ENCODE measurements around the gene SND1. TPM values are rescaled to one million over a fixed set of nuclear protein-coding genes. Genes with fewer than 3 reads are reported as not detected.

The SND1 gene
- total RNA-seq, 2 donors from 2014 or later = 246 to 256 TPM

- no peak for ATAC-seq (replicated peaks)
- H3K4me3 Mint-ChIP-seq = no peak overlapping the region
Measured at GRCh38 chr7:127932496-127932895, 280.5 kb downstream of the SND1 start.

DNA sequence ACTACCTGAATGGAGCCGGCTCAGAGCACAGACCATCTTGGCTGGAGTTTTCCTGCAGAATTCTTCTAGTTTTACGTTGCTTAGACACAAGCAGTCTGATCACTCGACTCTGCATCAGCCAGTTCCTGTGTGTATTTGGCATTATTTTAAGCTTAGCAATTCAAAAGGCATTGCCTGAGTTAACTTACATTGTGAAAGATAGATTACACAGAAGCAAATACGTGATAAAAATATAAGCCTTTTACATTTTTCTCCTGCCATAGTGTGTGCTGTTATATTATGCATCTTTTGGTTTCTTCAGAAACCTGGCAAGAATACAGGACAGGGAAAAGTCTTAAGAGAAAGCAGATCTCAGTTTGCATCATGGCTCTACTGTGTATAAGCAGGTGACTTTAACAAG is 281.2 kb downstream of the SND1 start:
- peaks cover 18% of the 10 kb centered on the region for H3K4me1 Mint-ChIP-seq
- peaks cover 88% of the 10 kb centered on the region for H3K36me3 Mint-ChIP-seq (ENCODE audit: low read depth)
- H3K27ac Mint-ChIP-seq = no peak overlapping the region
- no peak for ATAC-seq (replicated peaks)
- H3K4me3 Mint-ChIP-seq = no peak overlapping the region
- no peaks in the 10 kb centered on the region for H3K27me3 Mint-ChIP-seq
- H3K9me3 Mint-ChIP-seq = no peaks in the 10 kb centered on the region

More at GRCh38 chr7:127932496-127932895, 280.5 kb downstream of the SND1 start:
- Mint-ChIP-seq H3K36me3 (ENCODE audit: low read depth) (peaks cover 92% of the 10 kb centered on the region), H3K27me3 (no peaks in the 10 kb centered on the region), H3K27ac (no peak overlapping the region), H3K4me1 (peaks cover 18% of the 10 kb centered on the region), H3K9me3 (no peaks in the 10 kb centered on the region)

GRCh38 chr7:127934711-127935110 is 282.7 kb downstream of the SND1 start:
- no peaks in the 10 kb centered on the region for H3K27me3 Mint-ChIP-seq
- H3K36me3 Mint-ChIP-seq (ENCODE audit: low read depth) = peaks cover 88% of the 10 kb centered on the region
- ATAC-seq (replicated peaks) = no peak
- H3K9me3 Mint-ChIP-seq = no peaks in the 10 kb centered on the region
- H3K4me1 Mint-ChIP-seq = peaks cover 13% of the 10 kb centered on the region
- H3K4me3 Mint-ChIP-seq = no peak overlapping the region
- H3K27ac Mint-ChIP-seq = peak overlapping the region; percentile 23

DNA sequence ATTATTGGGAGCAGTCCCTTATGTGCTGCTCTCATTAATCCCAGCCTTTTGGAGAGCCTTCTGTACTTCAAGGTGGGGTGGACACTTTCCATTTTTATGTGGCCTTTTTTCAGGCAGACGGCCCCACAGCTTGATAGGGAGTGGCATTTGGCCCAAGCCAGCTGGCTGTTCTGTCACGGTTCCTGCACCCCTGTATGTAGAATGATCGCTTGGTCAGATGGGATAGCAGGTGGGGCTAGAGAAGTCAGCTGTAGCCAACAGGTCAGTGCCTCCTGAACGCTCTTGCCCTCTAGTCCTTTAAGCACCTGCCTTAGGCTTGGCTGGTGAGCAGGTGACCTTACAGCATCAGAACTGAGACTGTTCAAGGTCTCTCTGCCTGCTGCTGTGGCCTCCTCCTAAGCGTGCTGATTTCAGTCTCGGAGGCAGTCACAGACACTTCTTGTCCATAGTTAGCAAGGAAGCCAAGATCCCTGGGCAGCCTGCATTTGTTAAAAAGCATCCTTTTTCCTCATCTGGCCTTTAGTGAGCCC is 283.9 kb downstream of the SND1 start:
- Mint-ChIP-seq H3K27me3 (no peaks in the 10 kb centered on the region), H3K9me3 (no peaks in the 10 kb centered on the region)
- no peak for ATAC-seq (replicated peaks)

GRCh38 chr7:127937066-127937680 is 285.2 kb downstream of the SND1 start:
- no peak overlapping the region for H3K4me3 Mint-ChIP-seq
- peaks cover 83% of the 10 kb centered on the region for H3K36me3 Mint-ChIP-seq (ENCODE audit: low read depth)
- no peak for ATAC-seq (replicated peaks)
- no peaks in the 10 kb centered on the region for H3K27me3 Mint-ChIP-seq
- H3K9me3 Mint-ChIP-seq = no peaks in the 10 kb centered on the region
- peaks cover 13% of the 10 kb centered on the region for H3K4me1 Mint-ChIP-seq
- no peak overlapping the region for H3K27ac Mint-ChIP-seq

More for the DNA sequence above, 283.9 kb downstream of the SND1 start:
- Mint-ChIP-seq H3K27ac (peak overlapping the region; percentile 51), H3K4me3 (no peak overlapping the region), H3K36me3 (ENCODE audit: low read depth) (peaks cover 83% of the 10 kb centered on the region), H3K4me1 (peaks cover 13% of the 10 kb centered on the region)

GRCh38 chr7:127938588-127938987 is 286.6 kb downstream of the SND1 start:
- peaks cover 83% of the 10 kb centered on the region for H3K36me3 Mint-ChIP-seq (ENCODE audit: low read depth)

DNA sequence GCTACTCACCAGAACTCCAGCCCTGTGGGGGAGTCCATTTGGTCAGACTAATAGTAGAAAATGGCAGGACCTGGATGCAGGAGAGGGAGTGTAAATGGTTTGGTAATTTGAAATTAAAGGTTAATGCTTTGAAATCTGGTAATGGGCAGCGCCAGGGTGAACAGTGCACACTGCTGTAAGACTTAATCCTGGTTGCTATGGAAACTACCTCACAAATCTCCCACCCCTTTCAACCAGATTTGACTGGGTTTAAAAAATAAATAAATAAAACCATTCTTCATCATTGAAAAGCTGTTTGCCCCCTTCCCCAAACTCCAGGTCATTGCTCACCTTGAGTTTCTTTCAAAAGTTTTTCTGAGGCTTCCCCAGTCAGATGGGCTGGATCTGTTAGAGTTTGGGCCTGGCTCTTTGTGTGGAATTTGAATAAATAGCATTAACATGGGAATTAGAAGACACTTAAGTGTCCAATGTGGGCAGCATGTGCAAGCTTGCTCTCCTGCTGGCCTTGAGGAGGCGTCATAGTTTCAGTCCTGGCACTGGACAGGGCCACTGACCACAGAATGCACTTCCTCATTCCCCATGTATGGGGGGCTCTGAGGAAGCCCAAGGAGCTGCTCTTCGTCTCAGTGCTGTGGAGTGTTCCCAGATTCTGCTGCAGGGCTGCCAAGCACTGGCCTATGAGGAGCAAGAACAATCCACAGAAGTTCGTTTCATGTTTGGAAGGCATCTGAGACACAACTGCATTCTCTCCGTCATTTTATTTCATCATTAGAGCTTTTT is 288.6 kb downstream of the SND1 start:
- H3K27me3 Mint-ChIP-seq = no peaks in the 10 kb centered on the region
- no peak overlapping the region for H3K27ac Mint-ChIP-seq
- H3K4me3 Mint-ChIP-seq = no peak overlapping the region
- H3K4me1 Mint-ChIP-seq = peaks cover 6% of the 10 kb centered on the region
- peaks cover 76% of the 10 kb centered on the region for H3K36me3 Mint-ChIP-seq (ENCODE audit: low read depth)
- H3K9me3 Mint-ChIP-seq = no peaks in the 10 kb centered on the region
- no peak for ATAC-seq (replicated peaks)

More at GRCh38 chr7:127938588-127938987, 286.6 kb downstream of the SND1 start:
- peaks cover 13% of the 10 kb centered on the region for H3K4me1 Mint-ChIP-seq
- H3K9me3 Mint-ChIP-seq = no peaks in the 10 kb centered on the region
- no peaks in the 10 kb centered on the region for H3K27me3 Mint-ChIP-seq
- no peak overlapping the region for H3K27ac Mint-ChIP-seq
- ATAC-seq (replicated peaks) = no peak
- H3K4me3 Mint-ChIP-seq = no peak overlapping the region

DNA sequence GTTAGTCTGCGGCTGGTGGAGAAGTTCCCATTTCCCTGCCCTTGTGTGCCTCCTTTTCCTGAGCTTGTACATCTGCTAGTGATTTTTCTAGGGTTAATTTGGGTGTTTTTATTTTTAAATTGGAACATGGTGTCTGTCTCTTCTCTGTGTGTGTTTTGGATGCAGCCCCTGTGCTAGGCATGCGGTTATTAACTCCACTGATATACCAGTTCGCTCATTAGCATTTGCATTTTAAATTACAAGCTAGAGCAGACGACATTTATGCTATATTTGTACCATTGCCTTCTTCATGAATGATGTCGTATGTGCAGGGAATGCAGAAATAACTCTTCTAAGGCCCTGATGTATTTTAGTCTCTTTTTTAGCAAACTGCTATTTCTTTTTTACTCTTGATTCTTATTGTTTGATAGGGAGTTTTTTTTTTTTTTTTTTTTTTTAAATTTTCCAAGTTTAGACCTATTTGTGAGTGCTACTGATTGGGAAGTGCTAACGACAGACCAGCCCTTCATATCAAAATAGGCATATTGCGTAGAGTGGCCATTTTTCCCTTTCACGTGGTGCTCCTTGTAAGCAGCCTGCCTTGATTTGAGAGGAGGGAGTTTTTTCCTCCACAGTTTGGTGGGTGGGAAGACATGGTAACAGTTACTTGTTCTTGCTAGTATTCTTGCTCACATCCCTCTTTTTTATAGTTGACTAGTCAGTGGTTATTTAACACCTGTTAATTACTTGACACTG is 289.6 kb downstream of the SND1 start:
- no peaks in the 10 kb centered on the region for H3K4me1 Mint-ChIP-seq
- no peaks in the 10 kb centered on the region for H3K27me3 Mint-ChIP-seq
- ATAC-seq (replicated peaks) = no peak
- H3K4me3 Mint-ChIP-seq = no peak overlapping the region
- H3K9me3 Mint-ChIP-seq = no peaks in the 10 kb centered on the region
- no peak overlapping the region for H3K27ac Mint-ChIP-seq
- H3K36me3 Mint-ChIP-seq (ENCODE audit: low read depth) = peaks cover 78% of the 10 kb centered on the region

GRCh38 chr7:127943541-127944521 is 291.8 kb downstream of the SND1 start:
- ATAC-seq (replicated peaks) = no peak
- no peaks in the 10 kb centered on the region for H3K27me3 Mint-ChIP-seq
- H3K4me3 Mint-ChIP-seq = no peak overlapping the region
- H3K27ac Mint-ChIP-seq = no peak overlapping the region
- H3K4me1 Mint-ChIP-seq = no peaks in the 10 kb centered on the region
- peaks cover 87% of the 10 kb centered on the region for H3K36me3 Mint-ChIP-seq (ENCODE audit: low read depth)
- no peaks in the 10 kb centered on the region for H3K9me3 Mint-ChIP-seq

- H3K9me3 Mint-ChIP-seq = no peaks in the 10 kb centered on the region
- H3K27me3 Mint-ChIP-seq = no peaks in the 10 kb centered on the region
- ATAC-seq (replicated peaks) = no peak
- peaks cover 5% of the 10 kb centered on the region for H3K4me1 Mint-ChIP-seq
- H3K27ac Mint-ChIP-seq = no peak overlapping the region
- H3K36me3 Mint-ChIP-seq (ENCODE audit: low read depth) = peaks cover 90% of the 10 kb centered on the region
- no peak overlapping the region for H3K4me3 Mint-ChIP-seq
Measured at GRCh38 chr7:127946111-127946510, 294.1 kb downstream of the SND1 start.

- Mint-ChIP-seq H3K4me3 (no peak overlapping the region), H3K27ac (no peak overlapping the region), H3K36me3 (ENCODE audit: low read depth) (peaks cover 90% of the 10 kb centered on the region), H3K4me1 (peaks cover 10% of the 10 kb centered on the region), H3K27me3 (no peaks in the 10 kb centered on the region), H3K9me3 (no peaks in the 10 kb centered on the region)
- ATAC-seq (replicated peaks) = no peak
Measured at GRCh38 chr7:127946847-127947246, 294.9 kb downstream of the SND1 start.

- H3K9me3 Mint-ChIP-seq = no peaks in the 10 kb centered on the region
- no peak overlapping the region for H3K27ac Mint-ChIP-seq
- H3K4me3 Mint-ChIP-seq = no peak overlapping the region
- H3K4me1 Mint-ChIP-seq = peaks cover 10% of the 10 kb centered on the region
- H3K27me3 Mint-ChIP-seq = no peaks in the 10 kb centered on the region
- ATAC-seq (replicated peaks) = no peak
- peaks cover 78% of the 10 kb centered on the region for H3K36me3 Mint-ChIP-seq (ENCODE audit: low read depth)
Measured at GRCh38 chr7:127948312-127948711, 296.3 kb downstream of the SND1 start.

DNA sequence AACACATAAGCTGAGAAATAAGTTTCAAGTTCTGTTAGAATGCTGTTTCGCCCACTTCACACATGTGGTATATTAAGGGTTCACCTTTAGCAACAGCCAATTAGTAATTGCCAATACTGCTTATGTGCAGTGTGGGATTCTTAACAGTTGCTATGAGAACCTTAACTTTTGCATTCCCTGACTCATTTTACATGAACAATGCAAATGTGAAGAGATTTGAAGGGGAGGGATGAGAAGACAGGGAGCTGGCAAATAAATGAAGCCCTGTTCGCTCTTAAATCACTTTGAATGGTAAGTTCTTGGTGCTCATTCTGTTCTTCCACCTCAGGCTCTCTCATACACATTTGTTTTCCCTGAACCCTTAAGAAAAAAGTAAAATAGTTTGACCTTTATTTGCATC is 296.9 kb downstream of the SND1 start:
- no peak overlapping the region for H3K4me3 Mint-ChIP-seq
- no peak for ATAC-seq (replicated peaks)
- peak overlapping the region; percentile 18 for H3K27ac Mint-ChIP-seq
- H3K27me3 Mint-ChIP-seq = no peaks in the 10 kb centered on the region
- H3K36me3 Mint-ChIP-seq (ENCODE audit: low read depth) = peaks cover 75% of the 10 kb centered on the region
- peaks cover 10% of the 10 kb centered on the region for H3K4me1 Mint-ChIP-seq
- H3K9me3 Mint-ChIP-seq = no peaks in the 10 kb centered on the region

All from activated T-helper 17 cell treated with anti-CD3 and anti-CD28 coated beads, Interleukin-2, amount 50 U/mL, for 72 hours (primary cell).